Measurements from ENCODE around the gene PSTPIP1.
"Not testable (repeated sequence)": the region's sequence is repeated elsewhere in the genome, so short reads cannot be mapped to it uniquely, and the experiment has no call there.

The PSTPIP1 gene

GRCh38 chr15:76961268-76962011 is 33.5 kb upstream of the PSTPIP1 start:
- peaks cover 4% of the 10 kb centered on the region for H3K4me1 ChIP-seq (ENCODE audit: insufficient read depth, insufficient read length)
- H3K4me3 ChIP-seq (ENCODE audit: insufficient read length, low read depth) = no peak overlapping the region
- no peaks in the 10 kb centered on the region for H3K36me3 ChIP-seq (ENCODE audit: insufficient read depth, insufficient read length, low read length)
- H3K9me3 ChIP-seq (ENCODE audit: insufficient read depth, low read length) = no peaks in the 10 kb centered on the region
- TF ChIP-seq ZNF274 (IDR thresholded peaks at IDR 0.05; ENCODE audit: low read depth, low read length) = no peak
- TF ChIP-seq YY1 (IDR thresholded peaks at IDR 0.05; ENCODE audit: insufficient read depth, insufficient read length) = no peak
- TF ChIP-seq SUZ12 (IDR thresholded peaks at IDR 0.05; ENCODE audit: extremely low read depth, insufficient read depth, insufficient read length) = no peak
- no peaks in the 10 kb centered on the region for H3K27me3 ChIP-seq (ENCODE audit: insufficient read depth, insufficient read length)
- no peak overlapping the region for H3K9ac ChIP-seq (ENCODE audit: insufficient read length, low read depth)
- no peak for DNase-seq (ENCODE audit: low read depth, low spot score)

GRCh38 chr15:76962337-76963013 is 32.5 kb upstream of the PSTPIP1 start:
- Histone ChIP-seq H3K9ac (ENCODE audit: insufficient read length, low read depth) (no peak overlapping the region), H3K9me3 (ENCODE audit: insufficient read depth, low read length) (no peaks in the 10 kb centered on the region), H3K27me3 (ENCODE audit: insufficient read depth, insufficient read length) (no peaks in the 10 kb centered on the region), H3K4me3 (ENCODE audit: insufficient read length, low read depth) (no peak overlapping the region), H3K36me3 (ENCODE audit: insufficient read depth, insufficient read length, low read length) (no peaks in the 10 kb centered on the region), H3K4me1 (ENCODE audit: insufficient read depth, insufficient read length) (peaks cover 4% of the 10 kb centered on the region)
- no peak for DNase-seq (ENCODE audit: low read depth, low spot score)
- no peak for TF ChIP-seq SUZ12 (IDR thresholded peaks at IDR 0.05; ENCODE audit: extremely low read depth, insufficient read depth, insufficient read length)
- TF ChIP-seq YY1 (IDR thresholded peaks at IDR 0.05; ENCODE audit: insufficient read depth, insufficient read length) = no peak
- no peak for TF ChIP-seq ZNF274 (IDR thresholded peaks at IDR 0.05; ENCODE audit: low read depth, low read length)

- Histone ChIP-seq H3K9me3 (ENCODE audit: insufficient read depth, low read length) (no peaks in the 10 kb centered on the region), H3K27me3 (ENCODE audit: insufficient read depth, insufficient read length) (no peaks in the 10 kb centered on the region), H3K36me3 (ENCODE audit: insufficient read depth, insufficient read length, low read length) (no peaks in the 10 kb centered on the region), H3K9ac (ENCODE audit: insufficient read length, low read depth) (no peak overlapping the region), H3K4me3 (ENCODE audit: insufficient read length, low read depth) (no peak overlapping the region), H3K4me1 (ENCODE audit: insufficient read depth, insufficient read length) (peaks cover 4% of the 10 kb centered on the region)
- TF ChIP-seq SUZ12 (IDR thresholded peaks at IDR 0.05; ENCODE audit: extremely low read depth, insufficient read depth, insufficient read length) = no peak
- TF ChIP-seq YY1 (IDR thresholded peaks at IDR 0.05; ENCODE audit: insufficient read depth, insufficient read length) = no peak
- TF ChIP-seq ZNF274 (IDR thresholded peaks at IDR 0.05; ENCODE audit: low read depth, low read length) = no peak
- DNase-seq (ENCODE audit: low read depth, low spot score) = no peak
Measured at GRCh38 chr15:76963596-76963995, 31.3 kb upstream of the PSTPIP1 start.

- H3K9me3 ChIP-seq (ENCODE audit: insufficient read depth, low read length) = no peaks in the 10 kb centered on the region
- no peak for TF ChIP-seq SUZ12 (IDR thresholded peaks at IDR 0.05; ENCODE audit: extremely low read depth, insufficient read depth, insufficient read length)
- TF ChIP-seq ZNF274 (IDR thresholded peaks at IDR 0.05; ENCODE audit: low read depth, low read length) = no peak
- no peak for TF ChIP-seq YY1 (IDR thresholded peaks at IDR 0.05; ENCODE audit: insufficient read depth, insufficient read length)
- no peak for DNase-seq (ENCODE audit: low read depth, low spot score)
- H3K27me3 ChIP-seq (ENCODE audit: insufficient read depth, insufficient read length) = no peaks in the 10 kb centered on the region
- H3K36me3 ChIP-seq (ENCODE audit: insufficient read depth, insufficient read length, low read length) = no peaks in the 10 kb centered on the region
- peaks cover 4% of the 10 kb centered on the region for H3K4me1 ChIP-seq (ENCODE audit: insufficient read depth, insufficient read length)
- no peak overlapping the region for H3K4me3 ChIP-seq (ENCODE audit: insufficient read length, low read depth)
- no peak overlapping the region for H3K9ac ChIP-seq (ENCODE audit: insufficient read length, low read depth)
Measured at GRCh38 chr15:76964157-76964556, 30.8 kb upstream of the PSTPIP1 start.

- H3K9me3 ChIP-seq (ENCODE audit: insufficient read depth, low read length); H3K4me1 ChIP-seq (ENCODE audit: insufficient read depth, insufficient read length); H3K36me3 ChIP-seq (ENCODE audit: insufficient read depth, insufficient read length, low read length); H3K4me3 ChIP-seq (ENCODE audit: insufficient read length, low read depth); H3K27me3 ChIP-seq (ENCODE audit: insufficient read depth, insufficient read length); DNase-seq (ENCODE audit: low read depth, low spot score); H3K9ac ChIP-seq (ENCODE audit: insufficient read length, low read depth): not testable (repeated sequence)
Measured at GRCh38 chr15:76966051-76966450, 28.9 kb upstream of the PSTPIP1 start.

- H3K27me3 ChIP-seq (ENCODE audit: insufficient read depth, insufficient read length) = no peaks in the 10 kb centered on the region
- no peak for DNase-seq (ENCODE audit: low read depth, low spot score)
- TF ChIP-seq ZNF274 (IDR thresholded peaks at IDR 0.05; ENCODE audit: low read depth, low read length) (no peak), SUZ12 (IDR thresholded peaks at IDR 0.05; ENCODE audit: extremely low read depth, insufficient read depth, insufficient read length) (no peak), YY1 (IDR thresholded peaks at IDR 0.05; ENCODE audit: insufficient read depth, insufficient read length) (no peak)
Measured at GRCh38 chr15:76967067-76967466, 27.9 kb upstream of the PSTPIP1 start.

GRCh38 chr15:76968306-76968705 is 26.6 kb upstream of the PSTPIP1 start:
- TF ChIP-seq SUZ12 (IDR thresholded peaks at IDR 0.05; ENCODE audit: extremely low read depth, insufficient read depth, insufficient read length) = no peak
- no peak for TF ChIP-seq YY1 (IDR thresholded peaks at IDR 0.05; ENCODE audit: insufficient read depth, insufficient read length)
- no peak for TF ChIP-seq ZNF274 (IDR thresholded peaks at IDR 0.05; ENCODE audit: low read depth, low read length)
- no peak overlapping the region for H3K9ac ChIP-seq (ENCODE audit: insufficient read length, low read depth)
- no peak overlapping the region for H3K4me3 ChIP-seq (ENCODE audit: insufficient read length, low read depth)
- no peaks in the 10 kb centered on the region for H3K36me3 ChIP-seq (ENCODE audit: insufficient read depth, insufficient read length, low read length)
- H3K4me1 ChIP-seq (ENCODE audit: insufficient read depth, insufficient read length) = peaks cover 8% of the 10 kb centered on the region
- no peaks in the 10 kb centered on the region for H3K27me3 ChIP-seq (ENCODE audit: insufficient read depth, insufficient read length)
- no peaks in the 10 kb centered on the region for H3K9me3 ChIP-seq (ENCODE audit: insufficient read depth, low read length)
- no peak for DNase-seq (ENCODE audit: low read depth, low spot score)

More at GRCh38 chr15:76967067-76967466, 27.9 kb upstream of the PSTPIP1 start:
- H3K9ac ChIP-seq (ENCODE audit: insufficient read length, low read depth) = no peak overlapping the region
- H3K36me3 ChIP-seq (ENCODE audit: insufficient read depth, insufficient read length, low read length) = no peaks in the 10 kb centered on the region
- H3K4me1 ChIP-seq (ENCODE audit: insufficient read depth, insufficient read length) = peaks cover 4% of the 10 kb centered on the region
- H3K4me3 ChIP-seq (ENCODE audit: insufficient read length, low read depth) = no peak overlapping the region
- no peaks in the 10 kb centered on the region for H3K9me3 ChIP-seq (ENCODE audit: insufficient read depth, low read length)

Measured in NT2/D1 (cell line).